Activated T-cell treated with anti-CD3 and anti-CD28 coated beads for 24 hours (primary cell): ENCODE data around the gene NFAT5.
"Not testable (repeated sequence)": the region's sequence is repeated elsewhere in the genome, so short reads cannot be mapped to it uniquely, and the experiment has no call there.

Source experiments
- DNase-seq: peaks from one replicate; pipeline ENCODE4 v3.0.0-alpha.2; 2020; ENCODE audit warnings: low read depth

NFAT5 gene

GRCh38 chr16:69706256-69706974, 140.6 kb downstream of the NFAT5 start:
- DNase-seq = no peak

GRCh38 chr16:69706975-69707340, 141.2 kb downstream of the NFAT5 start:
- DNase-seq = no peak

- no peak for DNase-seq
These were observed 142.3 kb downstream of the NFAT5 start for GRCh38 chr16:69707920-69708683.

GRCh38 chr16:69709456-69710084, 143.8 kb downstream of the NFAT5 start:
- no peak for DNase-seq

GRCh38 chr16:69711115-69711740, 145.5 kb downstream of the NFAT5 start:
- DNase-seq = no peak

GRCh38 chr16:69712277-69712676, 146.5 kb downstream of the NFAT5 start:
- no peak for DNase-seq

- DNase-seq = no peak
These were observed 147.3 kb downstream of the NFAT5 start for GRCh38 chr16:69712914-69713581.

- no peak for DNase-seq
These were observed 151.3 kb downstream of the NFAT5 start for GRCh38 chr16:69717066-69717465.

- no peak for DNase-seq
These were observed 152.5 kb downstream of the NFAT5 start for GRCh38 chr16:69718111-69718764.

- no peak for DNase-seq
These were observed 155.2 kb downstream of the NFAT5 start for GRCh38 chr16:69720822-69721430.

GRCh38 chr16:69721441-69721957, 155.7 kb downstream of the NFAT5 start:
- DNase-seq = no peak

- DNase-seq = no peak
These were observed 158.7 kb downstream of the NFAT5 start for GRCh38 chr16:69724414-69724873.

GRCh38 chr16:69724981-69725479, 159.3 kb downstream of the NFAT5 start:
- DNase-seq = no peak

GRCh38 chr16:69725480-69726312, 159.9 kb downstream of the NFAT5 start:
- no peak for DNase-seq

- peak; percentile 87 for DNase-seq
These were observed 160.7 kb downstream of the NFAT5 start, which contains the start of gene NQO1 for GRCh38 chr16:69726313-69727060. Gene NQO1, minus strand, starts transcription at chr16:69726560. Its CDS starts 121 bp downstream, at chr16:69726439.

GRCh38 chr16:69727916-69728270, 162.1 kb downstream of the NFAT5 start:
- DNase-seq = no peak

GRCh38 chr16:69729030-69729429, 163.3 kb downstream of the NFAT5 start:
- DNase-seq = not testable (repeated sequence)

GRCh38 chr16:69731280-69731679, 165.5 kb downstream of the NFAT5 start:
- not testable (repeated sequence) for DNase-seq

- no peak for DNase-seq
These were observed 166.3 kb downstream of the NFAT5 start for GRCh38 chr16:69732101-69732500.
